WTC11 (cell line): ENCODE measurements around the gene RNGTT. TPM values are rescaled to one million over a fixed set of nuclear protein-coding genes. Genes with fewer than 3 reads are reported as not detected.

Experiments
- ATAC-seq: fragments of 200-7000 bp; cut with Tn5 transposase; 2 replicates; pipeline ENCODE4 v1.10.0; 2021; ENCODE audit warnings: mild to moderate bottlenecking, moderate library complexity
- Bru-seq: library from RNA; stranded (reverse); fragments of 400-500 nt; gene quantifications from one replicate; lab custom pipeline; 2021; lab: Mats Ljungman, UMichigan
- CTCF ChIA-PET: fragments of 300-600 bp; sonication (Branson Sonifier 250); formaldehyde crosslinking; loops from one replicate; lab custom pipeline; 2021; ENCODE audit warnings: antibody characterized with exemption; lab: Charles Lee
- POLR2A ChIA-PET: fragments of 350-600 bp; sonication (Branson Sonifier 250); formaldehyde crosslinking; loops from one replicate; lab custom pipeline; 2021; ENCODE audit warnings: antibody characterized with exemption; lab: Charles Lee
- DNase-seq: peaks from one replicate; pipeline ENCODE4 v3.0.0; 2021; ENCODE audit warnings: low spot score
- H3K27ac Mint-ChIP-seq: 2 replicates; pipeline ENCODE4 v1.8.0; 2021; ENCODE audit warnings: mixed read lengths
- H3K27me3 Mint-ChIP-seq: 2 replicates; pipeline ENCODE4 v1.8.0; 2021; ENCODE audit warnings: low read depth, mild to moderate bottlenecking, moderate library complexity, mixed read lengths
- H3K36me3 Mint-ChIP-seq: 2 replicates; pipeline ENCODE4 v1.8.0; 2021; ENCODE audit warnings: mixed read lengths
- H3K4me1 Mint-ChIP-seq: 2 replicates; pipeline ENCODE4 v1.8.0; 2022; ENCODE audit warnings: mixed read lengths
- H3K4me3 Mint-ChIP-seq: 2 replicates; pipeline ENCODE4 v1.8.0; 2021; ENCODE audit warnings: mild to moderate bottlenecking, moderate library complexity, mixed read lengths
- H3K9me3 Mint-ChIP-seq: 2 replicates; pipeline ENCODE4 v1.8.0; 2021; ENCODE audit warnings: mixed read lengths
- CBFB ChIP-seq: sonication (generic); formaldehyde crosslinking; IDR thresholded peaks from 2 replicates; pipeline ENCODE4 v1.8.1; 2022; ENCODE audit warnings: mild to moderate bottlenecking, low read depth, missing genetic modification reagents
- CREM ChIP-seq: sonication (generic); formaldehyde crosslinking; IDR thresholded peaks from 2 replicates; pipeline ENCODE4 v1.8.1; 2022; ENCODE audit warnings: mild to moderate bottlenecking, missing genetic modification reagents, moderate library complexity
- ESRRA ChIP-seq: sonication (generic); formaldehyde crosslinking; IDR thresholded peaks from 2 replicates; pipeline ENCODE4 v1.8.1; 2022; ENCODE audit warnings: mild to moderate bottlenecking, missing genetic modification reagents, borderline replicate concordance
- FOXP4 ChIP-seq: sonication (generic); formaldehyde crosslinking; IDR thresholded peaks from 2 replicates; pipeline ENCODE4 v1.8.0; 2022; ENCODE audit warnings: mild to moderate bottlenecking, missing genetic modification reagents
- GABPB1 ChIP-seq: sonication (generic); formaldehyde crosslinking; IDR thresholded peaks from 2 replicates; pipeline ENCODE4 v1.8.1; 2023; ENCODE audit warnings: mild to moderate bottlenecking, missing genetic modification reagents
- GRHL2 ChIP-seq: fragments of 250-450 bp; sonication (Bioruptor Pico); IDR thresholded peaks from 2 replicates; pipeline ENCODE4 v1.8.0; 2022; ENCODE audit warnings: mild to moderate bottlenecking, moderate library complexity; ENCODE audit not compliant: insufficient replicate concordance, severe bottlenecking
- KAT7 ChIP-seq: sonication (generic); formaldehyde crosslinking; IDR thresholded peaks from 2 replicates; pipeline ENCODE4 v1.8.1; 2023; ENCODE audit warnings: missing genetic modification reagents, mild to moderate bottlenecking, borderline replicate concordance
- NFYB ChIP-seq: sonication (generic); formaldehyde crosslinking; conservative IDR thresholded peaks from 2 replicates; pipeline ENCODE4 v1.8.0; 2022; ENCODE audit warnings: low read depth, missing genetic modification reagents
- OVOL2 ChIP-seq: fragments of 250-450 bp; sonication (Bioruptor Pico); IDR thresholded peaks from 2 replicates; pipeline ENCODE4 v1.9.0; 2021; ENCODE audit warnings: mild to moderate bottlenecking, borderline replicate concordance
- SP1 ChIP-seq: sonication (generic); formaldehyde crosslinking; conservative IDR thresholded peaks from 2 replicates; pipeline ENCODE4 v1.8.1; 2022; ENCODE audit warnings: missing genetic modification reagents
- TCF7 ChIP-seq: sonication (generic); formaldehyde crosslinking; IDR thresholded peaks from 2 replicates; pipeline ENCODE4 v1.8.0; 2022; ENCODE audit warnings: mild to moderate bottlenecking, low read depth, missing genetic modification reagents, moderate library complexity
- ZNF138 ChIP-seq: sonication (generic); formaldehyde crosslinking; conservative IDR thresholded peaks from 2 replicates; pipeline ENCODE4 v1.8.1; 2022; ENCODE audit warnings: mild to moderate bottlenecking, moderate library complexity, missing genetic modification reagents
- ZNF232 ChIP-seq: sonication (generic); formaldehyde crosslinking; IDR thresholded peaks from 2 replicates; pipeline ENCODE4 v1.8.0; 2022; ENCODE audit warnings: mild to moderate bottlenecking, missing genetic modification reagents
- ZNF317 ChIP-seq: sonication (generic); formaldehyde crosslinking; IDR thresholded peaks from 2 replicates; pipeline ENCODE4 v1.8.1; 2023; ENCODE audit warnings: low read depth, mild to moderate bottlenecking, moderate library complexity, missing genetic modification reagents, borderline replicate concordance
- ZNF512 ChIP-seq: sonication (generic); formaldehyde crosslinking; IDR thresholded peaks from 2 replicates; pipeline ENCODE4 v1.8.1; 2022; ENCODE audit warnings: missing genetic modification reagents, borderline replicate concordance
- long read RNA-seq, 3 experiments: library from RNA in 1 of 3; library from capped mRNA in 1 of 3; library from polyadenylated mRNA in 1 of 3; unstranded in 2 of 3; stranded (forward) in 1 of 3; transcript quantifications; one replicate each; pipeline ENCODE4 v2.0.0, GENCODE V29; 2021
- total RNA-seq: library from RNA; stranded (reverse); gene quantifications from 3 replicates; pipeline ENCODE4 v1.2.3, GENCODE V29; 2021
- TF ChIP-seq, protein P1 (sequence below): sonication (generic); formaldehyde crosslinking; IDR thresholded peaks from 2 replicates; pipeline ENCODE4 v1.8.1; 2023; ENCODE audit warnings: mild to moderate bottlenecking, missing genetic modification reagents, moderate library complexity
- TF ChIP-seq, protein P2 (sequence below): fragments of 250-450 bp; sonication (Bioruptor Pico); IDR thresholded peaks from 2 replicates; pipeline ENCODE4 v1.9.0; 2021; ENCODE audit warnings: moderate library complexity, mild to moderate bottlenecking, inconsistent platforms, borderline replicate concordance
- TF ChIP-seq, protein P3 (sequence below): fragments of 200-600 bp; IDR thresholded peaks from 2 replicates; pipeline ENCODE4 v1.8.0; 2022; ENCODE audit warnings: antibody characterized with exemption
- TF ChIP-seq, protein P4 (sequence below): sonication (generic); formaldehyde crosslinking; IDR thresholded peaks from 2 replicates; pipeline ENCODE4 v1.8.0; 2022; ENCODE audit warnings: missing genetic modification reagents
- TF ChIP-seq, protein P5 (sequence below): sonication (generic); formaldehyde crosslinking; conservative IDR thresholded peaks from 2 replicates; pipeline ENCODE4 v1.8.1; 2022; ENCODE audit warnings: mild to moderate bottlenecking, missing genetic modification reagents

RNGTT gene
- total RNA-seq: 20.4 to 22.0 TPM (median 20.7 TPM) in 3 replicates
- percentile 77 among the genes with signal in this experiment for Bru-seq, nascent RNA
- long read RNA-seq, experiment 1, full-length matches to known transcripts: 142 of 203 reads
- long read RNA-seq, experiment 1, partial matches to known transcripts: 19 of 203 reads
- long read RNA-seq, experiment 1, other reads (novel, unspliced or antisense): 42 of 203 reads
- long read RNA-seq, experiment 2, full-length matches to known transcripts: 8 of 35 reads
- long read RNA-seq, experiment 2, partial matches to known transcripts: 6 of 35 reads
- long read RNA-seq, experiment 2, other reads (novel, unspliced or antisense): 21 of 35 reads
- long read RNA-seq, experiment 3, full-length matches to known transcripts: 12 of 23 reads
- long read RNA-seq, experiment 3, partial matches to known transcripts: 2 of 23 reads
- long read RNA-seq, experiment 3, other reads (novel, unspliced or antisense): 9 of 23 reads

DNA sequence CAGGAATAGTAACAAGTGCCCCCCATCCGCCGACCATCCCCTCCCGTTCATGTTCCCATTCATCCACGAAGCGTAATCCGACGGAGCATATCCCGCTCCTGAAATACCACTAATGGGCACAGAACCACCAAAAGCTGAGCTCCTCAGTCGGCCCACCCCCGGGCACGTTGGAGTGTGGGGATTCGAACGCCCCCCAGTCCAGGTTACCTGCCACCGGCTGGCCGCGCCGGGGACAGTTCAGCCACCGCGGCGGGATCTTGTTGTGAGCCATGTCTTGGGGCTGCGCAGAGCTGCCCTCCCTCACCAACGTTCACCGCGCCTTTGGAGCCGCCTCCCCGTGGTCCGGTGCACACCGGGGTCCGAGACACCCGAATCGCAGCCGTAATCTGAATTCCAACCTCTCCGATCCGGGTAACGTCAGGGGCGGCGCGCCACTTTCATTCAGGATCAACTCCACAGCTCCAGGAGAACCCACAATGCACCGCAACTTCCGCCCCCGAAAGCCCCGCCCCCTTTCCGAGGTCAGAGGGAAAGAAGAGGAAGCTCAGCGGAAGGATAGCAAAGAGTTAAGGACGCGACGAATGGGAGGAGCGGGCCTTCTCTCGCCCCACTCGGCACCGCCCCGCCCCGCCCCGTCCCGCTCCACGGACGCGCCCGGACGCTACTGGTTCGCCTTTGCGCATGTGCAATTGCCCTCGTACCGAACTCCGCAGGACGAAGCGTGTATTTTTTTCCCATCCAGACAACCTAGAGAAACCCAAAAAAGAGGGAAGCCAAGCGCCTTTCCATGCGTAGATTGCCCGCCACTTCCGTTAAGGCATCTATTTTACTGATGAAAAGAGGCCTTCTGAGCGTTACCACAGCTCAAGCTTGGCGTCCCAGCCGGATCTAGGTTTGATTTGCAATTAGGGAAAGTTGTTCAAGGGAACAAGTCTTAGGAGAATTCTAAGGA is at the start of gene RNGTT:
Gene RNGTT (minus strand): TSS at position 480 of the 952 bp plus-strand sequence. CDS start 209 bp downstream, at position 271.
- Mint-ChIP-seq H3K27me3 (peaks cover 37% of the 10 kb centered on the region), H3K4me1 (peaks cover 19% of the 10 kb centered on the region), H3K36me3 (peaks cover 12% of the 10 kb centered on the region), H3K9me3 (peaks cover 21% of the 10 kb centered on the region), H3K4me3 (peak within 1 kb of the TSS; percentile 99), H3K27ac (peak within 1 kb of the TSS; percentile 71)
- DNase-seq (peak; percentile 97), ATAC-seq (peak; percentile 99)
- POLR2A ChIA-PET: interaction anchor here (1.3 kb wide), 1 partner anchor 117 kb away, joined by 8 read pairs; the partner anchor contains the start of gene PNRC1
- CTCF ChIA-PET: interaction anchor here (0.7 to 1.5 kb wide), 4 partner anchors 9 to 349 kb away, joined by 3 to 5 read pairs (median 4); no protein-coding TSS in a partner anchor
- TF ChIP-seq CREM (CRISPR knock-in tag) (0 out of 2 replicates have a peak, but pooled peaks have one; percentile 37), ZNF138 (CRISPR knock-in tag) (no peak), CBFB (CRISPR knock-in tag) (0 out of 2 replicates have a peak, but pooled peaks have one; percentile 62), TCF7 (CRISPR knock-in tag) (no peak), ZNF317 (CRISPR knock-in tag) (no peak), KAT7 (CRISPR knock-in tag) (0 out of 2 replicates have a peak, but pooled peaks have one; percentile 1), GABPB1 (CRISPR knock-in tag) (peak; percentile 60; the same call in 1 of the 2 replicates), SP1 (CRISPR knock-in tag) (peak; percentile 90), FOXP4 (CRISPR knock-in tag) (peak; percentile 63; the same call in 1 of the 2 replicates), ZNF512 (no peak), ZNF232 (CRISPR knock-in tag) (0 out of 2 replicates have a peak, but pooled peaks have one; percentile 25), OVOL2 (CRISPR knock-in tag) (no peak), ESRRA (no peak), NFYB (CRISPR knock-in tag) (0 out of 2 replicates have a peak, but pooled peaks have one; percentile 6), GRHL2 (CRISPR knock-in tag) (no peak)
- TF ChIP-seq, protein P1, sequence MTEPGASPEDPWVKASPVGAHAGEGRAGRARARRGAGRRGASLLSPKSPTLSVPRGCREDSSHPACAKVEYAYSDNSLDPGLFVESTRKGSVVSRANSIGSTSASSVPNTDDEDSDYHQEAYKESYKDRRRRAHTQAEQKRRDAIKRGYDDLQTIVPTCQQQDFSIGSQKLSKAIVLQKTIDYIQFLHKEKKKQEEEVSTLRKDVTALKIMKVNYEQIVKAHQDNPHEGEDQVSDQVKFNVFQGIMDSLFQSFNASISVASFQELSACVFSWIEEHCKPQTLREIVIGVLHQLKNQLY (CRISPR knock-in tag): no peak
- TF ChIP-seq, protein P2, sequence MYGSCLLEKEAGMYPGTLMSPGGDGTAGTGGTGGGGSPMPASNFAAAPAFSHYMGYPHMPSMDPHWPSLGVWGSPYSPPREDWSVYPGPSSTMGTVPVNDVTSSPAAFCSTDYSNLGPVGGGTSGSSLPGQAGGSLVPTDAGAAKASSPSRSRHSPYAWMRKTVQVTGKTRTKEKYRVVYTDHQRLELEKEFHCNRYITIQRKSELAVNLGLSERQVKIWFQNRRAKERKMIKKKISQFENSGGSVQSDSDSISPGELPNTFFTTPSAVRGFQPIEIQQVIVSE (CRISPR knock-in tag): no peak
- TF ChIP-seq, protein P3, sequence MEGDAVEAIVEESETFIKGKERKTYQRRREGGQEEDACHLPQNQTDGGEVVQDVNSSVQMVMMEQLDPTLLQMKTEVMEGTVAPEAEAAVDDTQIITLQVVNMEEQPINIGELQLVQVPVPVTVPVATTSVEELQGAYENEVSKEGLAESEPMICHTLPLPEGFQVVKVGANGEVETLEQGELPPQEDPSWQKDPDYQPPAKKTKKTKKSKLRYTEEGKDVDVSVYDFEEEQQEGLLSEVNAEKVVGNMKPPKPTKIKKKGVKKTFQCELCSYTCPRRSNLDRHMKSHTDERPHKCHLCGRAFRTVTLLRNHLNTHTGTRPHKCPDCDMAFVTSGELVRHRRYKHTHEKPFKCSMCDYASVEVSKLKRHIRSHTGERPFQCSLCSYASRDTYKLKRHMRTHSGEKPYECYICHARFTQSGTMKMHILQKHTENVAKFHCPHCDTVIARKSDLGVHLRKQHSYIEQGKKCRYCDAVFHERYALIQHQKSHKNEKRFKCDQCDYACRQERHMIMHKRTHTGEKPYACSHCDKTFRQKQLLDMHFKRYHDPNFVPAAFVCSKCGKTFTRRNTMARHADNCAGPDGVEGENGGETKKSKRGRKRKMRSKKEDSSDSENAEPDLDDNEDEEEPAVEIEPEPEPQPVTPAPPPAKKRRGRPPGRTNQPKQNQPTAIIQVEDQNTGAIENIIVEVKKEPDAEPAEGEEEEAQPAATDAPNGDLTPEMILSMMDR: no peak
- TF ChIP-seq, protein P4, sequence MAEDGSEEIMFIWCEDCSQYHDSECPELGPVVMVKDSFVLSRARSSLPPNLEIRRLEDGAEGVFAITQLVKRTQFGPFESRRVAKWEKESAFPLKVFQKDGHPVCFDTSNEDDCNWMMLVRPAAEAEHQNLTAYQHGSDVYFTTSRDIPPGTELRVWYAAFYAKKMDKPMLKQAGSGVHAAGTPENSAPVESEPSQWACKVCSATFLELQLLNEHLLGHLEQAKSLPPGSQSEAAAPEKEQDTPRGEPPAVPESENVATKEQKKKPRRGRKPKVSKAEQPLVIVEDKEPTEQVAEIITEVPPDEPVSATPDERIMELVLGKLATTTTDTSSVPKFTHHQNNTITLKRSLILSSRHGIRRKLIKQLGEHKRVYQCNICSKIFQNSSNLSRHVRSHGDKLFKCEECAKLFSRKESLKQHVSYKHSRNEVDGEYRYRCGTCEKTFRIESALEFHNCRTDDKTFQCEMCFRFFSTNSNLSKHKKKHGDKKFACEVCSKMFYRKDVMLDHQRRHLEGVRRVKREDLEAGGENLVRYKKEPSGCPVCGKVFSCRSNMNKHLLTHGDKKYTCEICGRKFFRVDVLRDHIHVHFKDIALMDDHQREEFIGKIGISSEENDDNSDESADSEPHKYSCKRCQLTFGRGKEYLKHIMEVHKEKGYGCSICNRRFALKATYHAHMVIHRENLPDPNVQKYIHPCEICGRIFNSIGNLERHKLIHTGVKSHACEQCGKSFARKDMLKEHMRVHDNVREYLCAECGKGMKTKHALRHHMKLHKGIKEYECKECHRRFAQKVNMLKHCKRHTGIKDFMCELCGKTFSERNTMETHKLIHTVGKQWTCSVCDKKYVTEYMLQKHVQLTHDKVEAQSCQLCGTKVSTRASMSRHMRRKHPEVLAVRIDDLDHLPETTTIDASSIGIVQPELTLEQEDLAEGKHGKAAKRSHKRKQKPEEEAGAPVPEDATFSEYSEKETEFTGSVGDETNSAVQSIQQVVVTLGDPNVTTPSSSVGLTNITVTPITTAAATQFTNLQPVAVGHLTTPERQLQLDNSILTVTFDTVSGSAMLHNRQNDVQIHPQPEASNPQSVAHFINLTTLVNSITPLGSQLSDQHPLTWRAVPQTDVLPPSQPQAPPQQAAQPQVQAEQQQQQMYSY (CRISPR knock-in tag): no peak
- TF ChIP-seq, protein P5, sequence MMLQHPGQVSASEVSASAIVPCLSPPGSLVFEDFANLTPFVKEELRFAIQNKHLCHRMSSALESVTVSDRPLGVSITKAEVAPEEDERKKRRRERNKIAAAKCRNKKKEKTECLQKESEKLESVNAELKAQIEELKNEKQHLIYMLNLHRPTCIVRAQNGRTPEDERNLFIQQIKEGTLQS (CRISPR knock-in tag): no peak
